ENCODE measurements around the gene SUPT4H1.
"Not testable (repeated sequence)": the region's sequence is repeated elsewhere in the genome, so short reads cannot be mapped to it uniquely, and the experiment has no call there.

Gene SUPT4H1

GRCh38 chr17:58341861-58342475, 10.0 kb downstream of the SUPT4H1 start:
- Histone ChIP-seq H3K27ac (ENCODE audit: low read depth, low read length) (no peak overlapping the region), H3K9ac (ENCODE audit: low read depth in 1 of 2, low read length in 2 of 2) (no peak overlapping the region), H3K36me3 (ENCODE audit: control insufficient read depth in 1 of 2, insufficient read depth in 2 of 2, low read length in 2 of 2) (peaks cover 30 to 36% of the 10 kb centered on the region in 2 donors), H3K9me3 (ENCODE audit: control insufficient read depth in 1 of 2, low read length in 2 of 2) (no peaks in the 10 kb centered on the region), H3K4me3 (ENCODE audit: low read depth in 1 of 2, low read length in 2 of 2) (no peak overlapping the region), H3K4me1 (ENCODE audit: control insufficient read depth in 1 of 2, insufficient read depth in 2 of 2, low read length in 2 of 2) (peaks cover 40 to 45% of the 10 kb centered on the region in 2 donors), H3K27me3 (ENCODE audit: control insufficient read depth in 1 of 2, insufficient read depth in 2 of 2, low read length in 2 of 2) (no peaks in the 10 kb centered on the region)

- H3K27ac ChIP-seq (ENCODE audit: low read depth, low read length) = not testable (repeated sequence)
- peaks cover 47 to 51% of the 10 kb centered on the region in 2 donors for H3K4me1 ChIP-seq (ENCODE audit: control insufficient read depth in 1 of 2, insufficient read depth in 2 of 2, low read length in 2 of 2)
Measured at GRCh38 chr17:58341136-58341860, 10.7 kb downstream of the SUPT4H1 start.

GRCh38 chr17:58340405-58340876, 11.6 kb downstream of the SUPT4H1 start:
- Histone ChIP-seq H3K36me3 (ENCODE audit: control insufficient read depth in 1 of 2, insufficient read depth in 2 of 2, low read length in 2 of 2) (peaks cover 18 to 21% of the 10 kb centered on the region in 2 donors), H3K9ac (ENCODE audit: low read depth in 1 of 2, low read length in 2 of 2) (peak overlapping the region in 1 of 2 donors; percentile 42), H3K4me1 (ENCODE audit: control insufficient read depth in 1 of 2, insufficient read depth in 2 of 2, low read length in 2 of 2) (peaks cover 55 to 60% of the 10 kb centered on the region in 2 donors), H3K4me3 (ENCODE audit: low read depth in 1 of 2, low read length in 2 of 2) (peak overlapping the region in 1 of 2 donors; percentile 21), H3K27ac (ENCODE audit: low read depth, low read length) (no peak overlapping the region), H3K9me3 (ENCODE audit: control insufficient read depth in 1 of 2, low read length in 2 of 2) (no peaks in the 10 kb centered on the region), H3K27me3 (ENCODE audit: control insufficient read depth in 1 of 2, insufficient read depth in 2 of 2, low read length in 2 of 2) (no peaks in the 10 kb centered on the region)

More at GRCh38 chr17:58341136-58341860, 10.7 kb downstream of the SUPT4H1 start:
- not testable (repeated sequence) for H3K4me3 ChIP-seq (ENCODE audit: low read depth in 1 of 2, low read length in 2 of 2); H3K27me3 ChIP-seq (ENCODE audit: control insufficient read depth in 1 of 2, insufficient read depth in 2 of 2, low read length in 2 of 2); H3K9ac ChIP-seq (ENCODE audit: low read depth in 1 of 2, low read length in 2 of 2); H3K9me3 ChIP-seq (ENCODE audit: control insufficient read depth in 1 of 2, low read length in 2 of 2)
- peaks cover 26 to 29% of the 10 kb centered on the region in 2 donors for H3K36me3 ChIP-seq (ENCODE audit: control insufficient read depth in 1 of 2, insufficient read depth in 2 of 2, low read length in 2 of 2)

- peak overlapping the region; percentile 21 to 40 for H3K4me3 ChIP-seq (ENCODE audit: low read depth in 1 of 2, low read length in 2 of 2)
- H3K36me3 ChIP-seq (ENCODE audit: control insufficient read depth in 1 of 2, insufficient read depth in 2 of 2, low read length in 2 of 2) = peaks cover 15% of the 10 kb centered on the region in 2 donors
- H3K4me1 ChIP-seq (ENCODE audit: control insufficient read depth in 1 of 2, insufficient read depth in 2 of 2, low read length in 2 of 2) = peaks cover 61 to 66% of the 10 kb centered on the region in 2 donors
- no peaks in the 10 kb centered on the region for H3K27me3 ChIP-seq (ENCODE audit: control insufficient read depth in 1 of 2, insufficient read depth in 2 of 2, low read length in 2 of 2)
- H3K9ac ChIP-seq (ENCODE audit: low read depth in 1 of 2, low read length in 2 of 2) = peak overlapping the region; percentile 22 to 42
- H3K27ac ChIP-seq (ENCODE audit: low read depth, low read length) = peak overlapping the region; percentile 43
- no peaks in the 10 kb centered on the region for H3K9me3 ChIP-seq (ENCODE audit: control insufficient read depth in 1 of 2, low read length in 2 of 2)
Measured at GRCh38 chr17:58339755-58340404, 12.1 kb downstream of the SUPT4H1 start.

GRCh38 chr17:58338841-58339754, 12.9 kb downstream of the SUPT4H1 start:
- peaks cover 7 to 8% of the 10 kb centered on the region in 2 donors for H3K36me3 ChIP-seq (ENCODE audit: control insufficient read depth in 1 of 2, insufficient read depth in 2 of 2, low read length in 2 of 2)
- H3K27ac ChIP-seq (ENCODE audit: low read depth, low read length) = peak overlapping the region; percentile 78
- H3K9me3 ChIP-seq (ENCODE audit: control insufficient read depth in 1 of 2, low read length in 2 of 2) = no peaks in the 10 kb centered on the region
- no peaks in the 10 kb centered on the region for H3K27me3 ChIP-seq (ENCODE audit: control insufficient read depth in 1 of 2, insufficient read depth in 2 of 2, low read length in 2 of 2)
- peak overlapping the region; percentile 33 to 40 for H3K4me3 ChIP-seq (ENCODE audit: low read depth in 1 of 2, low read length in 2 of 2)
- peaks cover 60 to 71% of the 10 kb centered on the region in 2 donors for H3K4me1 ChIP-seq (ENCODE audit: control insufficient read depth in 1 of 2, insufficient read depth in 2 of 2, low read length in 2 of 2)
- H3K9ac ChIP-seq (ENCODE audit: low read depth in 1 of 2, low read length in 2 of 2) = peak overlapping the region; percentile 22 to 42

DNA sequence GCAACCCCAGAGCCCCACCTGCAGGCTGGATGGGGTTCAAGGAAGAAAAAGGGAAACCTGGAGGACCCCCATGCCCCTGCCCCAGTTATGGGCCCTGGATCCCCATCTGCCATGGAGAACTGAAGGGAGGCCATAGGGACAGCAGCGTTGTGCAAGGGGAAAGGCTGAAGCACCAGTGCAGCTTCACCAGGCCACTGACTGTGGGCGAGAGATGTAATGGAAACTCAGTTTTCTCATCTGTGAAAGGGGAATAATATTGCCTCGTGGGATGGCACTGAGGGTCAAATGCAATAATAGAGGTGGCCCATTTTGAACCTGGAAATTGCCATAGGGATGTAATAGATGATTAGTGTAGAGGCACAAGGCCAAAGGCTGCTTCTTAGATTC, 13.6 kb downstream of the SUPT4H1 start:
- peak overlapping the region; percentile 22 to 42 for H3K9ac ChIP-seq (ENCODE audit: low read depth in 1 of 2, low read length in 2 of 2)
- H3K36me3 ChIP-seq (ENCODE audit: control insufficient read depth in 1 of 2, insufficient read depth in 2 of 2, low read length in 2 of 2) = peaks cover under 1 to 1% of the 10 kb centered on the region in 2 donors
- no peaks in the 10 kb centered on the region for H3K9me3 ChIP-seq (ENCODE audit: control insufficient read depth in 1 of 2, low read length in 2 of 2)
- peaks cover 54 to 66% of the 10 kb centered on the region in 2 donors for H3K4me1 ChIP-seq (ENCODE audit: control insufficient read depth in 1 of 2, insufficient read depth in 2 of 2, low read length in 2 of 2)
- peak overlapping the region; percentile 78 for H3K27ac ChIP-seq (ENCODE audit: low read depth, low read length)
- no peaks in the 10 kb centered on the region for H3K27me3 ChIP-seq (ENCODE audit: control insufficient read depth in 1 of 2, insufficient read depth in 2 of 2, low read length in 2 of 2)
- peak overlapping the region; percentile 33 to 38 for H3K4me3 ChIP-seq (ENCODE audit: low read depth in 1 of 2, low read length in 2 of 2)

DNA sequence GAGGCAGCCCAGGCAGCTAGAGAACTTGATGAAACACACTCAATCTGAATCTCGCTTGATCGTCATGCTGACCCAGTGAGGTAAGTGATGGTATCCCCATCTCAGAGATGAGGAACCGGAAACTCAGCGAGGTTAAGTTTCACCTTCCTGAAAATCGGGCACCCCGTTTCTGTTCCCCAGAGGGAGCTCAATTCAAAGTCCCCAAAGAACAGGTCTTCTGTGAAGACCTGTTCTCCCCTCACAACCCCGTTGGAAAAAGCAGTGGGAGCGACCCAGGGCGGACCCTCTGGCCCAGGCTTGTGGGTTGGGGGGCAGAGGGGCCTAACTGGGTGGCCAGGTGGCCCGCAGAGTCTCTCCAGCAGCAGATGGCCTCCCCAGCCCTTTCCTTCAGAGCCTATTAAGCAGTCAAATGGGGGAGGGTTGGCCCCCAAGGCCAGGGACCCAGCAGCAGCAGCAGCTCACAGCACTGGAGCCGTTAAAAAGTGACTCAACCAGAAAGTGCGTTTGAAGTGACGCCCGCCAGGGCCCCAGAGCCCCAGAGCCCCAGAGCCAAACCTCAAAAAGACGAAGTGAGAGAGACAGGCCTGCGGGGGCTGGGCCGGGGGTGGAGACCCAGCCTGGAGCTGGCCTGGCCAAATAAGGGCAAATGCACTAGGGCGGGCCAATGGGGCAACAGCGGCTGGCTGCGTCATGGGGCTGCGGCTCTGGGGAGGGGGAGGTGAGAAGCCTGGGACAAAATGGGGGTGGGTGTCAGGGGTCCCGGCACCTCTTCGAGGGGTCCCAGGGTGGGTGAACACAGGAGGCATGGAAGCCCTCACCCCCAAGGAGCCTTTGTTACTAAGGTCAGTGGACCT, 14.2 kb downstream of the SUPT4H1 start:
- no peaks in the 10 kb centered on the region for H3K36me3 ChIP-seq (ENCODE audit: control insufficient read depth in 1 of 2, insufficient read depth in 2 of 2, low read length in 2 of 2)
- H3K4me3 ChIP-seq (ENCODE audit: low read depth in 1 of 2, low read length in 2 of 2) = peak overlapping the region; percentile 38 to 50
- peak overlapping the region; percentile 90 for H3K27ac ChIP-seq (ENCODE audit: low read depth, low read length)
- no peaks in the 10 kb centered on the region for H3K9me3 ChIP-seq (ENCODE audit: control insufficient read depth in 1 of 2, low read length in 2 of 2)
- H3K9ac ChIP-seq (ENCODE audit: low read depth in 1 of 2, low read length in 2 of 2) = peak overlapping the region; percentile 43 to 70
- H3K4me1 ChIP-seq (ENCODE audit: control insufficient read depth in 1 of 2, insufficient read depth in 2 of 2, low read length in 2 of 2) = peaks cover 53 to 63% of the 10 kb centered on the region in 2 donors
- H3K27me3 ChIP-seq (ENCODE audit: control insufficient read depth in 1 of 2, insufficient read depth in 2 of 2, low read length in 2 of 2) = no peaks in the 10 kb centered on the region

DNA sequence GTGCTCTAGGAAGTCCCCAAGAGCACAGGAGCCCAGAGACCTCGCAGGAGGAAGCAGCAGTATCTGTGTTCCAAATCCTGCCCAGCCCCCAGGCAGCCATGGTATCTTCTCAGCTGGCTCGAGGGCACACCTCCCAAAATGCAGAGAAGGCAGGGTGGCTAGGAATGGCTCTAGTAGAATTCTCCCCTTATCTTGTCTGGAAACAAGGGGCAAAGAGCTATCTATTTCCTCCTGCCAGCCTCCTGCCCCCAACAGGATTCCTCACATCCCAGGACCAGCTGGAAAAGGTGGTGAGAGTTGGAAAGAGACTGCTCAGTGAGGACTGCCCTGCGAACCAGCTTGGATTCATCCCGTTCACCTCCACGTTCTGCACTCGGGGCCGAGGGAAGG, 14.8 kb downstream of the SUPT4H1 start:
- Histone ChIP-seq H3K27me3 (ENCODE audit: control insufficient read depth in 1 of 2, insufficient read depth in 2 of 2, low read length in 2 of 2) (no peaks in the 10 kb centered on the region), H3K36me3 (ENCODE audit: control insufficient read depth in 1 of 2, insufficient read depth in 2 of 2, low read length in 2 of 2) (no peaks in the 10 kb centered on the region), H3K9me3 (ENCODE audit: control insufficient read depth in 1 of 2, low read length in 2 of 2) (no peaks in the 10 kb centered on the region), H3K4me3 (ENCODE audit: low read depth in 1 of 2, low read length in 2 of 2) (peak overlapping the region; percentile 33 to 50), H3K9ac (ENCODE audit: low read depth in 1 of 2, low read length in 2 of 2) (peak overlapping the region; percentile 43 to 70), H3K27ac (ENCODE audit: low read depth, low read length) (peak overlapping the region; percentile 90), H3K4me1 (ENCODE audit: control insufficient read depth in 1 of 2, insufficient read depth in 2 of 2, low read length in 2 of 2) (peaks cover 53 to 63% of the 10 kb centered on the region in 2 donors)
